ENCODE measurements around the gene COP1. TPM values are rescaled to one million over a fixed set of nuclear protein-coding genes. Genes with fewer than 3 reads are reported as not detected.

The COP1 gene
- total RNA-seq, 1 donor from 2014 or later, result 76.7 TPM

- H3K4me3 ChIP-seq (ENCODE audit: low read length in 3 of 3), result no peak overlapping the region
- no peaks in the 10 kb centered on the region for H3K27me3 ChIP-seq (ENCODE audit: control insufficient read depth in 3 of 3, insufficient read depth in 3 of 3, low read length in 3 of 3)
- H3K36me3 ChIP-seq (ENCODE audit: control insufficient read depth in 3 of 3, insufficient read depth in 3 of 3, low read length in 3 of 3), result no peaks in the 10 kb centered on the region
- peaks cover 13 to 25% (median 17%) of the 10 kb centered on the region in 3 donors for H3K4me1 ChIP-seq (ENCODE audit: control insufficient read depth in 3 of 3, insufficient read depth in 3 of 3, low read length in 3 of 3)
- no peaks in the 10 kb centered on the region for H3K9me3 ChIP-seq (ENCODE audit: control insufficient read depth in 3 of 3, low read length in 3 of 3)
- H3K27ac ChIP-seq (ENCODE audit: low read depth, low read length), result no peak overlapping the region
- no peak overlapping the region for H3K9ac ChIP-seq (ENCODE audit: low read depth in 1 of 3, low read length in 3 of 3)
These were observed 5.5 kb downstream of the COP1 start for GRCh38 chr1:176201568-176201967.

DNA sequence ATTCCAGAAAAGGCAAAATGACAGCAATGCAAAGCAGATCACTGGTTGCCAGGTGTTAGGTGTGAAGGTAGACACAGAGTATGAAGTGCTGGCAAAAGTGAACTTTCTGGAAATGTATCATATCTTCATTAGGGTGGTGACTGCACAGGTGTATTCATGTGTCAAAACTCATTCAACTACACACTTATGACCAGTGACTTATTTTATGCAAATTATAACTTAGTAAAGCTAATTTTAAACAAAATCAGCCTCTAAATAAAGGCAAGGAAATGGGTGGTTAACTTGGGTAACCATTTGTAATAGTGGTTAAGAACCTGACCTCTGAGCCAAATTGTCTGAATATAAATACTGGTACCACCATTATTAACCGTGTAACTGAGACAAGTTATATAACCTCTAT lies 7.4 kb downstream of the COP1 start:
- Histone ChIP-seq H3K36me3 (ENCODE audit: control insufficient read depth in 3 of 3, insufficient read depth in 3 of 3, low read length in 3 of 3) (no peaks in the 10 kb centered on the region), H3K27ac (ENCODE audit: low read depth, low read length) (no peak overlapping the region), H3K27me3 (ENCODE audit: control insufficient read depth in 3 of 3, insufficient read depth in 3 of 3, low read length in 3 of 3) (no peaks in the 10 kb centered on the region), H3K9ac (ENCODE audit: low read depth in 1 of 3, low read length in 3 of 3) (no peak overlapping the region), H3K9me3 (ENCODE audit: control insufficient read depth in 3 of 3, low read length in 3 of 3) (no peaks in the 10 kb centered on the region), H3K4me1 (ENCODE audit: control insufficient read depth in 3 of 3, insufficient read depth in 3 of 3, low read length in 3 of 3) (peaks cover 3 to 9% (median 5%) of the 10 kb centered on the region in 3 donors), H3K4me3 (ENCODE audit: low read length in 3 of 3) (no peak overlapping the region)

GRCh38 chr1:176198413-176198812 lies 8.7 kb downstream of the COP1 start:
- no peaks in the 10 kb centered on the region for H3K27me3 ChIP-seq (ENCODE audit: control insufficient read depth in 3 of 3, insufficient read depth in 3 of 3, low read length in 3 of 3)
- H3K4me1 ChIP-seq (ENCODE audit: control insufficient read depth in 3 of 3, insufficient read depth in 3 of 3, low read length in 3 of 3), result no peaks in the 10 kb centered on the region
- H3K27ac ChIP-seq (ENCODE audit: low read depth, low read length), result no peak overlapping the region
- H3K4me3 ChIP-seq (ENCODE audit: low read length in 3 of 3), result no peak overlapping the region
- H3K9me3 ChIP-seq (ENCODE audit: control insufficient read depth in 3 of 3, low read length in 3 of 3), result no peaks in the 10 kb centered on the region
- H3K36me3 ChIP-seq (ENCODE audit: control insufficient read depth in 3 of 3, insufficient read depth in 3 of 3, low read length in 3 of 3), result no peaks in the 10 kb centered on the region
- H3K9ac ChIP-seq (ENCODE audit: low read depth in 1 of 3, low read length in 3 of 3), result no peak overlapping the region

GRCh38 chr1:176196728-176197127 lies 10.4 kb downstream of the COP1 start:
- Histone ChIP-seq H3K27me3 (ENCODE audit: control insufficient read depth in 3 of 3, insufficient read depth in 3 of 3, low read length in 3 of 3) (no peaks in the 10 kb centered on the region), H3K4me3 (ENCODE audit: low read length in 3 of 3) (no peak overlapping the region), H3K9me3 (ENCODE audit: control insufficient read depth in 3 of 3, low read length in 3 of 3) (no peaks in the 10 kb centered on the region), H3K27ac (ENCODE audit: low read depth, low read length) (no peak overlapping the region), H3K4me1 (ENCODE audit: control insufficient read depth in 3 of 3, insufficient read depth in 3 of 3, low read length in 3 of 3) (no peaks in the 10 kb centered on the region), H3K36me3 (ENCODE audit: control insufficient read depth in 3 of 3, insufficient read depth in 3 of 3, low read length in 3 of 3) (no peaks in the 10 kb centered on the region), H3K9ac (ENCODE audit: low read depth in 1 of 3, low read length in 3 of 3) (no peak overlapping the region)

GRCh38 chr1:176195547-176195946 lies 11.5 kb downstream of the COP1 start:
- H3K4me3 ChIP-seq (ENCODE audit: low read length in 3 of 3), result no peak overlapping the region
- H3K9ac ChIP-seq (ENCODE audit: low read depth in 1 of 3, low read length in 3 of 3), result no peak overlapping the region
- no peaks in the 10 kb centered on the region for H3K4me1 ChIP-seq (ENCODE audit: control insufficient read depth in 3 of 3, insufficient read depth in 3 of 3, low read length in 3 of 3)
- no peaks in the 10 kb centered on the region for H3K27me3 ChIP-seq (ENCODE audit: control insufficient read depth in 3 of 3, insufficient read depth in 3 of 3, low read length in 3 of 3)
- H3K36me3 ChIP-seq (ENCODE audit: control insufficient read depth in 3 of 3, insufficient read depth in 3 of 3, low read length in 3 of 3), result no peaks in the 10 kb centered on the region
- H3K9me3 ChIP-seq (ENCODE audit: control insufficient read depth in 3 of 3, low read length in 3 of 3), result no peaks in the 10 kb centered on the region
- no peak overlapping the region for H3K27ac ChIP-seq (ENCODE audit: low read depth, low read length)

GRCh38 chr1:176193663-176194062 lies 13.4 kb downstream of the COP1 start:
- no peak overlapping the region for H3K27ac ChIP-seq (ENCODE audit: low read depth, low read length)
- H3K36me3 ChIP-seq (ENCODE audit: control insufficient read depth in 3 of 3, insufficient read depth in 3 of 3, low read length in 3 of 3), result no peaks in the 10 kb centered on the region
- no peak overlapping the region for H3K4me3 ChIP-seq (ENCODE audit: low read length in 3 of 3)
- no peaks in the 10 kb centered on the region for H3K4me1 ChIP-seq (ENCODE audit: control insufficient read depth in 3 of 3, insufficient read depth in 3 of 3, low read length in 3 of 3)
- no peaks in the 10 kb centered on the region for H3K27me3 ChIP-seq (ENCODE audit: control insufficient read depth in 3 of 3, insufficient read depth in 3 of 3, low read length in 3 of 3)
- no peaks in the 10 kb centered on the region for H3K9me3 ChIP-seq (ENCODE audit: control insufficient read depth in 3 of 3, low read length in 3 of 3)
- H3K9ac ChIP-seq (ENCODE audit: low read depth in 1 of 3, low read length in 3 of 3), result no peak overlapping the region

- Histone ChIP-seq H3K9ac (ENCODE audit: low read depth in 1 of 3, low read length in 3 of 3) (no peak overlapping the region), H3K36me3 (ENCODE audit: control insufficient read depth in 3 of 3, insufficient read depth in 3 of 3, low read length in 3 of 3) (no peaks in the 10 kb centered on the region), H3K4me1 (ENCODE audit: control insufficient read depth in 3 of 3, insufficient read depth in 3 of 3, low read length in 3 of 3) (no peaks in the 10 kb centered on the region)
These were observed 14.1 kb downstream of the COP1 start for GRCh38 chr1:176193023-176193422.

GRCh38 chr1:176188604-176189003 lies 18.5 kb downstream of the COP1 start:
- H3K27me3 ChIP-seq (ENCODE audit: control insufficient read depth in 3 of 3, insufficient read depth in 3 of 3, low read length in 3 of 3), result no peaks in the 10 kb centered on the region
- no peaks in the 10 kb centered on the region for H3K9me3 ChIP-seq (ENCODE audit: control insufficient read depth in 3 of 3, low read length in 3 of 3)
- no peaks in the 10 kb centered on the region for H3K4me1 ChIP-seq (ENCODE audit: control insufficient read depth in 3 of 3, insufficient read depth in 3 of 3, low read length in 3 of 3)
- H3K9ac ChIP-seq (ENCODE audit: low read depth in 1 of 3, low read length in 3 of 3), result no peak overlapping the region
- no peak overlapping the region for H3K27ac ChIP-seq (ENCODE audit: low read depth, low read length)
- no peaks in the 10 kb centered on the region for H3K36me3 ChIP-seq (ENCODE audit: control insufficient read depth in 3 of 3, insufficient read depth in 3 of 3, low read length in 3 of 3)
- no peak overlapping the region for H3K4me3 ChIP-seq (ENCODE audit: low read length in 3 of 3)

More at GRCh38 chr1:176193023-176193422, 14.1 kb downstream of the COP1 start:
- no peak overlapping the region for H3K4me3 ChIP-seq (ENCODE audit: low read length in 3 of 3)
- H3K27ac ChIP-seq (ENCODE audit: low read depth, low read length), result no peak overlapping the region
- no peaks in the 10 kb centered on the region for H3K9me3 ChIP-seq (ENCODE audit: control insufficient read depth in 3 of 3, low read length in 3 of 3)
- H3K27me3 ChIP-seq (ENCODE audit: control insufficient read depth in 3 of 3, insufficient read depth in 3 of 3, low read length in 3 of 3), result no peaks in the 10 kb centered on the region

DNA sequence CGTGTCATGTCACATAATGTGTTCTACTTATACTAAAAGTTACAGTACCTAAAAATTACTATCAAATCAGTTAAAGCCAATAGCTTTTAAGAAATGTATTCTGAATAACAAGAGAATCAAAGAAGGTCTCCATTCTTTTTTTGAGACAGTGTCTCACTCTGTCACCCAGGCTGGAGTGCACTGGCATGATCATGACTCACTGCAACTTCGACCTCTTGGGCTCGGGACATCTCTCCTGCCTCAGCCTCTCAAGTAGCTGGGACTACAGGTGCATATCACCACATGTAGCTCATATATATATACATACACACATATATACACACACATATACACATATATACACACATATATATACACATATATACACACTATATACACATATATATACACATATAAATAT lies 20.1 kb downstream of the COP1 start:
- Histone ChIP-seq H3K4me1 (ENCODE audit: control insufficient read depth in 3 of 3, insufficient read depth in 3 of 3, low read length in 3 of 3) (no peaks in the 10 kb centered on the region), H3K27ac (ENCODE audit: low read depth, low read length) (no peak overlapping the region), H3K36me3 (ENCODE audit: control insufficient read depth in 3 of 3, insufficient read depth in 3 of 3, low read length in 3 of 3) (peaks cover 0 to 6% (median 0%) of the 10 kb centered on the region in 3 donors), H3K9me3 (ENCODE audit: control insufficient read depth in 3 of 3, low read length in 3 of 3) (no peaks in the 10 kb centered on the region), H3K9ac (ENCODE audit: low read depth in 1 of 3, low read length in 3 of 3) (no peak overlapping the region), H3K4me3 (ENCODE audit: low read length in 3 of 3) (no peak overlapping the region), H3K27me3 (ENCODE audit: control insufficient read depth in 3 of 3, insufficient read depth in 3 of 3, low read length in 3 of 3) (no peaks in the 10 kb centered on the region)

- Histone ChIP-seq H3K9ac (ENCODE audit: low read depth in 1 of 3, low read length in 3 of 3) (no peak overlapping the region), H3K9me3 (ENCODE audit: control insufficient read depth in 3 of 3, low read length in 3 of 3) (no peaks in the 10 kb centered on the region), H3K4me1 (ENCODE audit: control insufficient read depth in 3 of 3, insufficient read depth in 3 of 3, low read length in 3 of 3) (no peaks in the 10 kb centered on the region), H3K27ac (ENCODE audit: low read depth, low read length) (no peak overlapping the region), H3K27me3 (ENCODE audit: control insufficient read depth in 3 of 3, insufficient read depth in 3 of 3, low read length in 3 of 3) (no peaks in the 10 kb centered on the region), H3K4me3 (ENCODE audit: low read length in 3 of 3) (no peak overlapping the region), H3K36me3 (ENCODE audit: control insufficient read depth in 3 of 3, insufficient read depth in 3 of 3, low read length in 3 of 3) (peaks cover 0 to 11% (median 0%) of the 10 kb centered on the region in 3 donors)
These were observed 23.5 kb downstream of the COP1 start for GRCh38 chr1:176183618-176184017.

DNA sequence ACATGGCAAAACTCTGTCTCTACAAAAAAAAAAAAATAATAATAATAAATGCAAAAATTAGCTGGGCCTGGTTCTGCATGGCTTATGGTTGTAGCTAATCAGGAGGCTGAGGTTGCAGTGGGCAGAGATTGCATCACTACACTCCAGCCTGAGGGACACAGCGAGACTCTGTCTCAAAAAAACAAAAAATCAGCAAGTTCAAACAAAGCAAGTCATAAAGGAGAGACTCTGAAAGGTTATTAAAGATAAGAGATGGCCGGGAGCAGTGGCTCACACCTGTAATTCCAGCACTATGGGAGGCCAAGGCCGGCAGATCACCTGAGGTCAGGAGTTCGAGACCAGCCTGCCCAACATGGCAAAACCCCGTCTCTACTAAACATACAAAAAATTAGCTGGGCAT lies 28.8 kb downstream of the COP1 start:
- no peak overlapping the region for H3K27ac ChIP-seq (ENCODE audit: low read depth, low read length)
- no peaks in the 10 kb centered on the region for H3K27me3 ChIP-seq (ENCODE audit: control insufficient read depth in 3 of 3, insufficient read depth in 3 of 3, low read length in 3 of 3)
- peaks cover 0 to 11% (median 10%) of the 10 kb centered on the region in 3 donors for H3K36me3 ChIP-seq (ENCODE audit: control insufficient read depth in 3 of 3, insufficient read depth in 3 of 3, low read length in 3 of 3)
- H3K9ac ChIP-seq (ENCODE audit: low read depth in 1 of 3, low read length in 3 of 3), result no peak overlapping the region
- H3K4me1 ChIP-seq (ENCODE audit: control insufficient read depth in 3 of 3, insufficient read depth in 3 of 3, low read length in 3 of 3), result no peaks in the 10 kb centered on the region
- H3K9me3 ChIP-seq (ENCODE audit: control insufficient read depth in 3 of 3, low read length in 3 of 3), result no peaks in the 10 kb centered on the region
- no peak overlapping the region for H3K4me3 ChIP-seq (ENCODE audit: low read length in 3 of 3)
